HG02973 (cell line): ENCODE data around the gene AKT3.

ENCODE experiments used
- ATAC-seq: cut with Tn5 transposase; IDR thresholded peaks from one replicate; pipeline ENCODE4 v1.9.1; 2021; ENCODE audit warnings: moderate library complexity; ENCODE audit not compliant: unreplicated experiment

AKT3 gene

GRCh38 chr1:243471754-243472745, 378.0 kb downstream of the AKT3 start:
- peak; percentile 80 for ATAC-seq

DNA sequence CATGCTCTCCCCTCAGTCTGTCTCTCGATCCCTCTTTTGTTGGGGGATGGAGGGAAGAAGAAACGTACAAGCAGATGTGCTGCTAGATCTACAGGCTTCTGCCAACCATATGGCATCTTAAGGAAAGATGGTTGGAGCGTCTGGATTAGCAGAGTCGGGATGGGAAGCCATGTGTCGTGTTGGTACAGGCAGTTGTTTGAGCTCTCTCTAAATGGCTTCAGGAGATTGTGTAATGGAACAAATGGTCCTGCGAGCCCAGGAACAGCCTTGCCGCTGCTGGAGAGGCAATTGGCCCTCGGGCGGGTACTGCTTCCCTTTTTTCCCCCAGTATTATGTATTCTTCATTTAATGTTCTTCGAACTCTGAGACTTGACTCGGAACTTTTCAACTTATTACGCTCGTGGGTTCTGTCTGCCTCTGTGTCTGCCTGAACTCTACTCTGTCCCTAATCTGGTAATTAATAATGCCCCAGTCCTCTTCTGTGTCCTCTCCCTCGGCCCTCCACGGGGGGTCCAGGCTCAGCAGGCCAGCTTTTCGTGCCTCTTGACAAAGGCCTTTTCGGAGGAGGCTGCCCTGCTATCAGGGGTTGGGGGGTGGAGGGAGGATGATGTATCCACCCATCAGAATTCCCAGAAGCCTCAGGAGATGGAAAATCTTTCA, 378.9 kb downstream of the AKT3 start:
- ATAC-seq = no peak

DNA sequence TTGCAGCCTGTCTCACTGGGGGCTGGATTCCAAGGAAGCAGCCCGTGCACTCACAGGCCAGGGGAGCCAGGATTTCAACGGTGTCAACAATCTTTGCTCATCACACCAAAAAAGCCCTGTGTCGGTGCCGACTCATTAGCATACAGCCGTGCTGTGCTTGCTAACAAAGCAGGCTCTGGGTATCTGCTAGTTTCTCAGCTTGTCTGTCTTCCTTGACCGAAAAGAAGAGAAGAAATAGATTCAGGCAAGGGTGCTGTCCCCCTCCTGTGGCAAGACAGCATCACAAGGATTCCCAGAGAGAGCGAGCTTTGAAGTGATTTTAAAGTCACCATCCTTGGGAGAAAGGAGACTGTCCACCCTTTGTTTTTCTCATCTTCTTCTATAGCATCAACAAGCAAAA, 379.5 kb downstream of the AKT3 start:
- no peak for ATAC-seq

GRCh38 chr1:243469497-243469896, 380.5 kb downstream of the AKT3 start:
- ATAC-seq = no peak

- no peak for ATAC-seq
Measured at GRCh38 chr1:243465738-243466137, 384.3 kb downstream of the AKT3 start.

GRCh38 chr1:243465081-243465480, 385.0 kb downstream of the AKT3 start:
- no peak for ATAC-seq

DNA sequence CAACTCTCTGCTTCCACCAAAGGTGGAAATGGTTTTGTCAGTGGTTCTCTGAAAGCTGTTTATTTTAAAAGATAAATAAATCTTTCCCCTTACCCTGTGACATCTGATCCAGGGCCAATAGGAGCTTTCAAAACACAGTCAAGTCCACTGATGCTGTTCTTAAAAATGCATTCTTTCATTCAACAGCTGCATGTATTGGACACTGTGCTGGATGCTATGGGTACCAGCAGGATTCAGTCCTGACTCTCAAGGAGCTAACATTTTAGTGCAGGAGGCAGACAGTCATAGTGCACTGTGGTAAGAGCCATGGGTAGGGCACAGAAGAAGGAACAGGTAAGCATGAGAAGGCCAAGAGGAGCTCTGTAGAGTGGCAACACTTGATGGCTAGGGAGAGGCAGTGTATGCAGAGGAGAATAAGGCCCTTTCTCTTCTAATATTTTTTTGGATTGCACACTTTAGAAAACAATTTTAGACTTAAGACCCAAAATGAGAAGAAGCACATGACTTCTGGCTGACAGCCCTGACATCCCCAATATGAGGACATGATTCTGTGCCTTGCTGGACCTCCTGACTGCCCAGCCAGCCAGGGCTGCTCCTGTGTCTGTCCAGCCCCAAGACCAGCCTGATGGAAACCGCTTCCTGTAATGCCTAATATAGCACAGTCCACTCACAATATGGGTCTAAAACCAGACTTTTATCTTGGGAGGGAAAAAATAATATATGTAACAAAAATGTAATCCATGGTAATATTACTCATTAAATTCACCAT, 386.9 kb downstream of the AKT3 start:
- ATAC-seq = no peak

GRCh38 chr1:243461700-243462099, 388.3 kb downstream of the AKT3 start:
- no peak for ATAC-seq

DNA sequence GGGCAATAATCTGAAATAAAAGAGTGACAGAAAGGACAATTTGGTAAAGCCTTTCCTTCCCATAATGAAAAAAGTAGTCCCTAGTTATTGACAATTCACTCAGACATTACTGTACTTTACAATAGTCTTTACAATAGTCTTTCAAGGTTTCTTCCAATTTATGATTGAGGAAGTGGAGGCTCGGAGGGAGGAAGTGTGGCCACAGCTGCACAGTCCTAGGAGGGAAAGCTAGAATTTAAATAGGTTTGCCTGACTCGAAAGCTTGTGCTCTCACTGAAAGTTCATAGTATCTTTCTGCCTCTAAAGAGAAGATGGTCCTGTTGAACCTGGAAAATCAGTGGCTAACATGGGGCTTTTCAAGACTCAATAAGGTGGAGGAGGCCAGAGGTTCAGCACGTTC, 391.0 kb downstream of the AKT3 start:
- no peak for ATAC-seq

DNA sequence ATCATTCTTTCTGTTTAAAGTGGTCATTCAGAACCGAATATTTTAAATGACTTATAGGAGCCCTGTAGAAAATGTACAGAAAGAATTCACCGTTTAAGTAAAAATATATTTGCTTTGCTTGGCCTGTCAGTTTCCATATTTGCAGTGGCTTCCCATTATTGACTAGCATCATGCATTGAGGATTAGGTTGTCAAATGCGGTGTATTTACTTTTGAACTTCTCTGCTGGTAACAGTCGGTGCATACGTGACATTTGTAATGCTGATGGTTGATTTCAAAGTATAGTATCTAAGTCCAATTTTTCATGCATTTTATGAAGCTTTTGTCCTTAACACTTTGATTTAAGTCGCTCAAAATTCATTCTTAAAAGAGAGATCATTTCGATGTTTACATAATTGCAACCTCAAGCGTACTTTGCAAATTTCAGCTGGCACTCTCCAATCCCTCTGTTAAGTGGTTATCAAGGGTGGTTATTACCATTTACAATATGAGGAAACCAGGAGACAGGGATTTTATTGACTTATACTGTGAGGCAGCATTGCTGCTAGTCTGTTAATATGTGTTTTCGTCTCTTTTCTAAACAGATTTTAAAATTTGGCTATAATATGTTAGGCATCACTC, 392.6 kb downstream of the AKT3 start:
- ATAC-seq = no peak

GRCh38 chr1:243455760-243456651, 394.0 kb downstream of the AKT3 start:
- ATAC-seq = no peak

GRCh38 chr1:243454328-243454997, 395.6 kb downstream of the AKT3 start:
- ATAC-seq = no peak

DNA sequence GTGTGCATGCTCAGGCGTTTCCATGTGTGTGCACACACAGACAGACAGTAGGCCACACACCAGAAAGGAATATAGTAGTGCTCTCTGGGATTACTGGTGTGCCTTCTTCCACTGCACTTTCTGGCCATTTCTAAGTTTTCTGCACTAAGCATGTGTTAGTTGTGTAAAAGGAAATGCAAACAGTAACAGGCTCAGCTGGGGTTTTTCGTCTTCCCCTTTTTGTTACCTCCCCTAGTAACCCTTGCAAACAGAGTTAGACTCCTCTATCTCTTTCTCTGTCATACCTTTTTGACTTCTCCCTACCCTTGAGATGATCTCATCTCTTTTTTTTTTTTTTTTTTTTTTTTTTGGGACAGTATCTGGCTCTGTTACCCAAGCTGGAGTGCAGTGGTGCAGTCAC, 398.0 kb downstream of the AKT3 start:
- ATAC-seq = no peak

- no peak for ATAC-seq
Measured at GRCh38 chr1:243449373-243449772, 400.7 kb downstream of the AKT3 start.

GRCh38 chr1:243447844-243448243, 402.2 kb downstream of the AKT3 start:
- no peak for ATAC-seq

DNA sequence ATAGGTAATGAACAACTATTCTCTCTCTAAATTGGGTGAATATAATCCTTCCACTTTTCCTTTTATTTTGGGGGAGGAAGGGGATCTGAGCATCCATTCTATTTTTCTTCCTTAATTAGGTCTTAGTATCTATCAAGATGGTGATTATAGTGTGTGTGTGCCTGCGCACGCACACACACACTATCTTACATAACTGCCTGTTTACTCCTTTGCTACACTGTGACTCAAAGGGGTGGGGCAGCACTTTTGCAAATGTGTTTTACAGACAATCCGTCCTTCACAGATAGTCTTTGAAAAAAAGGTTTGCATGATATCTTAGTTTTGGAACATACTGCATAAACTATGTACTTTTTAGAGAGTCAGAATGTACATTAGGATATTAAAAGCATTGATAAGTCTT, 402.7 kb downstream of the AKT3 start:
- no peak for ATAC-seq

GRCh38 chr1:243443557-243443956, 406.5 kb downstream of the AKT3 start:
- ATAC-seq = no peak

- ATAC-seq = no peak
Measured at GRCh38 chr1:243441601-243442000, 408.4 kb downstream of the AKT3 start.

DNA sequence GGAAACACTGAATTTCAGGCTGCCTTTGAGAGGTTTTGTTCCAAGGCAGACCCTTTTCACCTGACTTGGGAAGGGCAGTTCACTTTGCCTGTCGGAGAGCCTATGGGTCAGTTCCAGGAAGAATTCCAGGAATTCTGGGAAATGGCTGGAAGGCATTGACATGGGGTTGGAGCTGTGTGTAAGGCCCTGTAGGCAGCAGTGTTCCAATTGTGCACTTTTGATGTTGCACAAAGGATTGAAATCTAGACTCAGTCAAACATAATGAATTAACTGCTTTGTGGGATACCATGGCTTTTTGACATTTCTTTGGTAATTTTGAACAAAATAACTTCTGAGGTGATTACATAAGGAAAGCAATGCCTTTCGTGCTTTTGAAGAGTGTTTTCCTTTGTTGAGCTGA, 409.6 kb downstream of the AKT3 start:
- ATAC-seq = no peak
